ENCODE data around the gene MTIF2. TPM values are rescaled to one million over a fixed set of nuclear protein-coding genes. Genes with fewer than 3 reads are reported as not detected.
A peak's percentile ranks its signal among the peaks of the same experiment; 100 is the strongest.
"Not testable (repeated sequence)": the region's sequence is repeated elsewhere in the genome, so short reads cannot be mapped to it uniquely, and the experiment has no call there.

The MTIF2 gene
- total RNA-seq, 1 donor from 2014 or later = 19.6 TPM

GRCh38 chr2:55229221-55229620 is 39.8 kb downstream of the MTIF2 start:
- no peak overlapping the region for H3K27ac ChIP-seq
- peaks cover 23% of the 10 kb centered on the region for H3K4me1 ChIP-seq
- H3K9me3 ChIP-seq = no peaks in the 10 kb centered on the region
- peaks cover 6% of the 10 kb centered on the region for H3K36me3 ChIP-seq
- H3K27me3 ChIP-seq = no peaks in the 10 kb centered on the region
- ATAC-seq (no peak), DNase-seq (no peak)
- intact Hi-C loops (cut with DNase I) = no loop called here
- no peak for TF ChIP-seq CTCF (IDR thresholded peaks at IDR 0.05)
- no peak overlapping the region for H3K4me3 ChIP-seq

- Histone ChIP-seq H3K27me3 (no peaks in the 10 kb centered on the region), H3K36me3 (no peaks in the 10 kb centered on the region), H3K9me3 (no peaks in the 10 kb centered on the region), H3K4me1 (peaks cover 15% of the 10 kb centered on the region), H3K4me3 (no peak overlapping the region), H3K27ac (peak overlapping the region; percentile 63)
- TF ChIP-seq CTCF (IDR thresholded peaks at IDR 0.05) = no peak
- ATAC-seq (no peak), DNase-seq (no peak)
- intact Hi-C loops (cut with DNase I) = no loop called here
Observed at GRCh38 chr2:55228226-55228563, 40.8 kb downstream of the MTIF2 start.

- intact Hi-C loops (cut with DNase I); H3K4me3 ChIP-seq; DNase-seq; H3K27me3 ChIP-seq; H3K9me3 ChIP-seq; H3K36me3 ChIP-seq: not testable (repeated sequence)
- H3K4me1 ChIP-seq = peaks cover 19% of the 10 kb centered on the region
- peak overlapping the region; percentile 63 for H3K27ac ChIP-seq
- ATAC-seq = peak; percentile 21
Observed at GRCh38 chr2:55227437-55228225, 41.4 kb downstream of the MTIF2 start.

GRCh38 chr2:55225481-55226020 is 43.5 kb downstream of the MTIF2 start:
- H3K27me3 ChIP-seq = no peaks in the 10 kb centered on the region
- intact Hi-C loops (cut with DNase I) = no loop called here
- peaks cover 12% of the 10 kb centered on the region for H3K4me1 ChIP-seq
- no peaks in the 10 kb centered on the region for H3K9me3 ChIP-seq
- DNase-seq = no peak
- no peak for ATAC-seq
- H3K4me3 ChIP-seq = no peak overlapping the region
- no peak for TF ChIP-seq CTCF (IDR thresholded peaks at IDR 0.05)
- no peaks in the 10 kb centered on the region for H3K36me3 ChIP-seq
- no peak overlapping the region for H3K27ac ChIP-seq

- H3K27ac ChIP-seq = no peak overlapping the region
- no peak for ATAC-seq
- TF ChIP-seq CTCF (IDR thresholded peaks at IDR 0.05) = no peak
- DNase-seq = no peak
- no peak overlapping the region for H3K4me3 ChIP-seq
- no peaks in the 10 kb centered on the region for H3K9me3 ChIP-seq
- intact Hi-C loops (cut with DNase I) = no loop called here
- H3K4me1 ChIP-seq = peaks cover 12% of the 10 kb centered on the region
- H3K27me3 ChIP-seq = no peaks in the 10 kb centered on the region
- H3K36me3 ChIP-seq = no peaks in the 10 kb centered on the region
Observed at GRCh38 chr2:55224761-55225261, 44.2 kb downstream of the MTIF2 start.

- Histone ChIP-seq H3K27ac (peak overlapping the region; percentile 90), H3K27me3 (no peaks in the 10 kb centered on the region), H3K9me3 (no peaks in the 10 kb centered on the region), H3K4me1 (peaks cover 12% of the 10 kb centered on the region), H3K36me3 (no peaks in the 10 kb centered on the region), H3K4me3 (peak overlapping the region; percentile 70)
- intact Hi-C loops (cut with DNase I) = no loop called here
- DNase-seq = no peak
- ATAC-seq = no peak
- TF ChIP-seq CTCF (IDR thresholded peaks at IDR 0.05) = no peak
Observed at GRCh38 chr2:55223958-55224760, 44.9 kb downstream of the MTIF2 start.
